BE2C (cell line): ENCODE results near the gene RSPH6A.
A peak's percentile ranks its signal among the peaks of the same experiment; 100 is the strongest.

Source experiments
- DNase-seq: peaks from one replicate; pipeline ENCODE4 v3.0.0-alpha.2; 2020
- H3K27me3 ChIP-seq: fragments of 250-450 bp; sonication (Bioruptor Pico); 2 replicates; pipeline ENCODE4 v1.5.1; 2020; ENCODE audit warnings: mild to moderate bottlenecking
- H3K36me3 ChIP-seq: fragments of 250-450 bp; sonication (Bioruptor Pico); 2 replicates; pipeline ENCODE4 v1.5.1; 2020; ENCODE audit warnings: mild to moderate bottlenecking
- H3K4me1 ChIP-seq: fragments of 250-450 bp; sonication (Bioruptor Pico); 2 replicates; pipeline ENCODE4 v1.5.1; 2020
- H3K4me3 ChIP-seq: 2 replicates; pipeline ENCODE4 v1.5.1; 2011; ENCODE audit warnings: low read depth, low read length
- H3K9me3 ChIP-seq: fragments of 250-450 bp; sonication (Bioruptor Pico); 2 replicates; pipeline ENCODE4 v1.5.1; 2020
- TF ChIP-seq, protein P1 (sequence below): IDR thresholded peaks from 2 replicates; pipeline ENCODE4 v1.5.1; 2012; ENCODE audit warnings: mild to moderate bottlenecking, low read depth, low read length

Gene RSPH6A

GRCh38 chr19:45782162-45782691 lies 32.9 kb downstream of the RSPH6A start, which contains the start of gene DMPK:
Gene DMPK (minus strand): TSS chr19:45782490. CDS start chr19:45782352, 138 bp downstream.
- H3K9me3 ChIP-seq = no peaks in the 10 kb centered on the region
- DNase-seq = no peak
- no peak within 1 kb of the TSS for H3K4me3 ChIP-seq
- H3K4me1 ChIP-seq = peaks cover 14% of the 10 kb centered on the region
- H3K27me3 ChIP-seq = no peaks in the 10 kb centered on the region
- peaks cover 26% of the 10 kb centered on the region for H3K36me3 ChIP-seq
- TF ChIP-seq, protein P1, sequence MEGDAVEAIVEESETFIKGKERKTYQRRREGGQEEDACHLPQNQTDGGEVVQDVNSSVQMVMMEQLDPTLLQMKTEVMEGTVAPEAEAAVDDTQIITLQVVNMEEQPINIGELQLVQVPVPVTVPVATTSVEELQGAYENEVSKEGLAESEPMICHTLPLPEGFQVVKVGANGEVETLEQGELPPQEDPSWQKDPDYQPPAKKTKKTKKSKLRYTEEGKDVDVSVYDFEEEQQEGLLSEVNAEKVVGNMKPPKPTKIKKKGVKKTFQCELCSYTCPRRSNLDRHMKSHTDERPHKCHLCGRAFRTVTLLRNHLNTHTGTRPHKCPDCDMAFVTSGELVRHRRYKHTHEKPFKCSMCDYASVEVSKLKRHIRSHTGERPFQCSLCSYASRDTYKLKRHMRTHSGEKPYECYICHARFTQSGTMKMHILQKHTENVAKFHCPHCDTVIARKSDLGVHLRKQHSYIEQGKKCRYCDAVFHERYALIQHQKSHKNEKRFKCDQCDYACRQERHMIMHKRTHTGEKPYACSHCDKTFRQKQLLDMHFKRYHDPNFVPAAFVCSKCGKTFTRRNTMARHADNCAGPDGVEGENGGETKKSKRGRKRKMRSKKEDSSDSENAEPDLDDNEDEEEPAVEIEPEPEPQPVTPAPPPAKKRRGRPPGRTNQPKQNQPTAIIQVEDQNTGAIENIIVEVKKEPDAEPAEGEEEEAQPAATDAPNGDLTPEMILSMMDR = no peak

DNA sequence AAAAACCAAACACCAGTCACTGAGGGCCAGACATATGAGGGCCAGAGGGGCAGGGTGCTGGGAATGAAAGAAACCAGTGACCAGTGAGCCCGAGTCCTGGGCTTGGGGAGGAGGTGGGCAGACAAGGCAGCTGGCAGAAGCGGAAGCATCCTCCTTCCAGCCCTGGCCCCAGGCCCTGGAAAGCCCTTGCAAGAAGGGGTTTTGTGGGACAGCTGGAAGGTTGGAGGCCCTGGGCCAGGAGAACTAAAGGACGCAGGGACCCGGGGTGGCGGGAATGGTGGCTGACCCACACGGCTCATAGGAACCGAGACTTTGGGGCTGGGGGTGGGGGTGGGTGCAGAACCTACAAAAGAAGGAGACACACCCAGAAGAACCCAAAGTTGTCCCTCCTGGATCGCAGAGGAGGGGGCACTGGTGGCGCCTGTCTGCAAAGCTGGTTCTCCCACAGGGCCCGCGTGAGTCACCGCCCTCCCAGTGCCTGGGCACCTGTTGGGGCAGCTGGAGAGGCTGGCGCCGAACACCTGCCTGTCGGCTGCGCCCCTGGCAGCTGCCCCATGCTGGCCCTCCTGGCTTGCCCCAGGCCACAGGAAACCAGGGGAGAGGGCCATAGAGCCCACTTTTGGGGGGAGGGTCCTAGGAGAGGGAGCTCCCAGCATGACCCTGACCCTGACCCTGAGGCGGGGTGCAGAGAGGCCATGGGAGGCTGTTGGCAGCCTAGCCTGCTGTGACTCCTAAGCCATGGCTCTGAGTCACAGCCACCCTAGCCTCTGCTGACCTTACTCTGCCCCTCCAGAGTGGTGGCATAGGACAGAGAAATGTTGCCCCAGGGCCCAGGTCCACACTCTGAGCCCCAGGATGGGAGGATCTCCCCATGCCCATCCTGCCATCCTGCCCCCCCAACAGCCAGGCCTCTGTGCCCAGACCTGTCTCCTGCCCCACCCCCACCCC lies 33.6 kb downstream of the RSPH6A start:
- TF ChIP-seq, protein P1 = no peak
- peak; percentile 79 for DNase-seq
- Histone ChIP-seq H3K36me3 (peaks cover 28% of the 10 kb centered on the region), H3K9me3 (no peaks in the 10 kb centered on the region), H3K4me3 (no peak overlapping the region), H3K27me3 (no peaks in the 10 kb centered on the region), H3K4me1 (peaks cover 14% of the 10 kb centered on the region)

GRCh38 chr19:45780448-45781213 lies 34.5 kb downstream of the RSPH6A start:
- TF ChIP-seq, protein P1 = no peak
- Histone ChIP-seq H3K9me3 (no peaks in the 10 kb centered on the region), H3K27me3 (no peaks in the 10 kb centered on the region), H3K36me3 (peaks cover 19% of the 10 kb centered on the region), H3K4me3 (no peak overlapping the region), H3K4me1 (peaks cover 14% of the 10 kb centered on the region)
- DNase-seq = no peak

DNA sequence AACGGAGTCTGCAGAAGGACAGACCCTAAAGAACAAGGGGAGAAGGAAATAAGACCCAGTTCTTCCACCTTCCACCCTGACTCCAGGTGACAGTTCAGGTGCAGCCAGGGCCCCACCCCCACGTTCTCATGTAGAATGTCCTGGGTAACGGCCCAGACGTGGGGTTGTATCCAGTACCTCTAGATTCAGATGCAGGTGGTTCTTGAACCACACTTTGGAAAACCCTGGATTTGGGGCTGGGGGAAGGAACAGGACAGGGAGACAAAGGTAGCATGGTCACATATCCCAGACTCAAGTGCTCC lies 35.0 kb downstream of the RSPH6A start:
- Histone ChIP-seq H3K27me3 (no peaks in the 10 kb centered on the region), H3K4me3 (no peak overlapping the region), H3K4me1 (peaks cover 14% of the 10 kb centered on the region), H3K9me3 (no peaks in the 10 kb centered on the region), H3K36me3 (peaks cover 18% of the 10 kb centered on the region)
- TF ChIP-seq, protein P1 = no peak
- no peak for DNase-seq

DNA sequence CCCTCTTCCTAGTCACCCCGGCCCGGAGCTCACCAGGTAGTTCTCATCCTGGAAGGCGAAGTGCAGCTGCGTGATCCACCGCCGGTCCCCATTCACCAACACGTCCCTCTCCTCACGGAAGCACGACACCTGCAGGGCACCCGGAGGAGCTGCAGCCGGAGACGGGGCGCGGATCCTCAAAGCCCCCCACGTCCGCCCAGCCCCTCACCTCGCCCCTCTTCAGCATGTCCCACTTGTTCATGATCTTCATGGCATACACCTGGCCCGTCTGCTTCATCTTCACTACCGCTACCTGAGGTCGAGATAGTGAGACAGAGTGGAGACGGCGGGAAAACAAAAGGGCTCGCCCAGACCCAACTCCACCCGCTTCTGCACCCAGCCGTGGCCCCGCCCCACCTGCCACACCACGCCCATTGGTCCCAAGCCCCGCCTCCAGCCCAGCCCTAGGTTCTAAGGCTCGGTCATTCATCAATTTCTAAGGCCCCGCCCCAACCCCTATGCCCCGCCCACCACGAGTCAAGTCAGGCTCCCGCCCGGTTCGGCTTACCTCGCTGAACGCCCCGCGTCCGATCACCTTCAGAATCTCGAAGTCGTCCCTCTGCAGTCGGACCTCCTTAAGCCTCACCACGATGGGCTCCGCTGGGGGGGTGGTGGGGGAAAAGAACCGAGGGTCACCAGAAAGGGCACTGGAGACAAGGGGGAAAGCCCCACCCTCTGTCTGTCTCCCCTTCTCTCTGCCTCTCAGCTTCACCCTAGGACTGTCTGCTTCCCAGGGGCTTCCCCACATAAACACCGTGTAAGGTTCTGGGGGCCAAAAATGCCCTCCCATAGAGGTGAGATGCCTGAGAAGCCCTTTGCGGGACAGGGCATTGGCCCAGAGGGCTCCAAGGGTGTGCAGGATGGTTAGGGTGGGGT lies 35.6 kb downstream of the RSPH6A start:
- TF ChIP-seq, protein P1 = peak; percentile 73
- no peaks in the 10 kb centered on the region for H3K27me3 ChIP-seq
- peaks cover 14% of the 10 kb centered on the region for H3K4me1 ChIP-seq
- H3K9me3 ChIP-seq = no peaks in the 10 kb centered on the region
- peak overlapping the region; percentile 40 for H3K4me3 ChIP-seq
- peaks cover 13% of the 10 kb centered on the region for H3K36me3 ChIP-seq
- peak; percentile 96 for DNase-seq
